Psoas muscle (tissue), 8 donors: ENCODE results near the gene STK32A. TPM values are rescaled to one million over a fixed set of nuclear protein-coding genes. Genes with fewer than 3 reads are reported as not detected.

ENCODE experiments used
- ATAC-seq, 4 donors: fragments of 200-7000 bp; cut with Tn5 transposase; one replicate each; pipeline ENCODE4 v1.9.1; 2020; ENCODE audit warnings: moderate library complexity in 3 of 4, mild to moderate bottlenecking in 2 of 4
- DNase-seq, 2 donors: peaks; one replicate each; pipeline ENCODE4 v3.0.0-alpha.2; 2020
- H3K27ac ChIP-seq: fragments of 200-600 bp; one replicate; pipeline ENCODE4 v1.8.0; 2022
- H3K27me3 ChIP-seq, 3 donors: fragments of 200-600 bp in 1 of 3; one replicate each; pipeline versions ENCODE4 v1.6.1 to v1.8.0; 2013 to 2022; ENCODE audit warnings: low read length in 2 of 3, mild to moderate bottlenecking in 2 of 3, moderate library complexity in 1 of 3; ENCODE audit not compliant: insufficient read depth in 3 of 3
- H3K36me3 ChIP-seq, 2 donors: fragments of 200-600 bp in 1 of 2; one replicate each; pipeline versions ENCODE4 v1.6.1 to v1.8.0; 2013 to 2022; ENCODE audit warnings: low read depth in 1 of 2, mild to moderate bottlenecking in 1 of 2, moderate library complexity in 1 of 2; ENCODE audit not compliant: insufficient read depth in 1 of 2
- H3K4me1 ChIP-seq: fragments of 200-600 bp; one replicate; pipeline ENCODE4 v1.8.0; 2022
- H3K4me3 ChIP-seq: fragments of 200-600 bp; one replicate; pipeline ENCODE4 v1.8.0; 2022; ENCODE audit warnings: mild to moderate bottlenecking
- H3K9me3 ChIP-seq: fragments of 200-600 bp; one replicate; pipeline ENCODE4 v1.8.0; 2022
- CTCF ChIP-seq: fragments of 200-600 bp; IDR thresholded peaks from one replicate; pipeline ENCODE4 v1.8.0; 2022; ENCODE audit warnings: antibody characterized with exemption
- WGBS, 3 donors: extraction: QIAGEN DNeasy Blood & Tissue Kit; methylation state at CpG; one replicate each; pipeline versions ENCODE4 v1.1.6 to v1.1.7; 2013; 5-methylcytosine and 5-hydroxymethylcytosine counted together
- intact Hi-C, 2 donors: fragments of 100-400 bp; cut with DNase I; formaldehyde crosslinking; loops; one replicate each; pipeline versions ENCODE4 v1.11.0 to v1.14.2; 2022
- polyA plus RNA-seq, 3 donors: library from polyadenylated mRNA; stranded (reverse); fragments of 200-250 nt; gene quantifications; one replicate each; pipeline ENCODE4 v1.2.3, GENCODE V29; 2013
- total RNA-seq, 4 donors: library from RNA; stranded (reverse); fragmentation: NEBNext Ultra II Directional in 2 of 4; extraction: Animal tissue kit (Norgen Biotek cat#: 25700) in 2 of 4; gene quantifications; one replicate each; pipeline versions ENCODE4 v1.2.1 to v1.2.4, GENCODE V29; 2021 to 2023
- donor health status: healthy with polysubstance abuse.
- donor health status: DM: no; HTN: no; CAD: no; lungs with moderate emphysema.
- donor health status: Bipolar disorder and iron deficiency.
- donor health status: healthy.
- donor health status: DM: yes; HTN: yes; CAD: no.
- donor health status: DM: no; HTN: no; CAD: no.
- donor health status: DM: no; HTN: no; CAD: no.
- donor health status: DM: yes; HTN: yes; CAD: no.

The STK32A gene
- total and polyA plus RNA-seq, 7 donors, result 0.09 to 2.6 (median 0.30) TPM

GRCh38 chr5:147208134-147208533 is 26.7 kb upstream of the STK32A start:
- Histone ChIP-seq H3K27me3 (no peaks in the 10 kb centered on the region), H3K4me1 (no peaks in the 10 kb centered on the region), H3K9me3 (no peaks in the 10 kb centered on the region), H3K27ac (no peak overlapping the region), H3K4me3 (no peak overlapping the region), H3K36me3 (no peaks in the 10 kb centered on the region)
- 49 to 66% (median 54%) methylated on average over 1 of the region's 1 CpG for WGBS, 3 donors
- no peak for TF ChIP-seq CTCF
- ATAC-seq (no peak), DNase-seq (no peak)
- intact Hi-C loops, result no loop called here

- WGBS, 3 donors, result 52 to 66% (median 52%) methylated on average over 9 of the region's 9 CpGs
- H3K27me3 ChIP-seq, result no peaks in the 10 kb centered on the region
These were observed 18.2 kb upstream of the STK32A start for GRCh38 chr5:147216552-147217154.

GRCh38 chr5:147223343-147223742 is 11.5 kb upstream of the STK32A start:
- H3K9me3 ChIP-seq, result no peaks in the 10 kb centered on the region
- H3K27me3 ChIP-seq, result no peaks in the 10 kb centered on the region
- H3K4me1 ChIP-seq, result no peaks in the 10 kb centered on the region
- peak in 1 of 4 donors; percentile 47 for ATAC-seq
- intact Hi-C loops, result loop anchor here (5.0 to 10.0 kb wide), 4 partner anchors 141 to 354 kb away; no protein-coding TSS in a partner anchor
- no peak for TF ChIP-seq CTCF
- no peak overlapping the region for H3K4me3 ChIP-seq
- H3K36me3 ChIP-seq, result no peaks in the 10 kb centered on the region
- 16 to 51% (median 19%) methylated on average over 2 of the region's 2 CpGs for WGBS, 3 donors
- H3K27ac ChIP-seq, result no peak overlapping the region
- DNase-seq, result no peak

More at GRCh38 chr5:147216552-147217154, 18.2 kb upstream of the STK32A start:
- H3K9me3 ChIP-seq, result no peaks in the 10 kb centered on the region
- H3K36me3 ChIP-seq, result no peaks in the 10 kb centered on the region
- no peak overlapping the region for H3K27ac ChIP-seq
- intact Hi-C loops, result no loop called here
- no peak overlapping the region for H3K4me3 ChIP-seq
- no peak for TF ChIP-seq CTCF
- H3K4me1 ChIP-seq, result no peaks in the 10 kb centered on the region
- no peak for DNase-seq
- ATAC-seq, result no peak

GRCh38 chr5:147223948-147224791 is 10.7 kb upstream of the STK32A start:
- no peaks in the 10 kb centered on the region for H3K36me3 ChIP-seq
- H3K27me3 ChIP-seq, result no peaks in the 10 kb centered on the region
- peak; percentile 61 for TF ChIP-seq CTCF
- H3K27ac ChIP-seq, result no peak overlapping the region
- intact Hi-C loops, result loop anchor here (1.0 to 10.0 kb wide), 5 partner anchors 141 to 353 kb away; no protein-coding TSS in a partner anchor
- DNase-seq, result no peak
- peak in 3 of 4 donors; percentile 46 to 77 (median 73) for ATAC-seq
- H3K4me1 ChIP-seq, result no peaks in the 10 kb centered on the region
- no peaks in the 10 kb centered on the region for H3K9me3 ChIP-seq
- no peak overlapping the region for H3K4me3 ChIP-seq
- 77 to 81% (median 79%) methylated on average over 3 of the region's 3 CpGs for WGBS, 3 donors
